Parathyroid adenoma (tissue), 2 donors: ENCODE results near the gene IGFBP6.

Experiments used
- H2AFZ ChIP-seq: fragments of 300-600 bp; sonication (generic); one replicate; pipeline ENCODE4 v1.7.0; 2017; ENCODE audit warnings: antibody characterized with exemption, mild to moderate bottlenecking
- H3K27ac ChIP-seq: fragments of 300-600 bp; sonication (generic); one replicate; pipeline ENCODE4 v1.7.0; 2017
- H3K27me3 ChIP-seq: fragments of 300-600 bp; sonication (generic); one replicate; pipeline ENCODE4 v1.7.0; 2017; ENCODE audit warnings: low read length; ENCODE audit not compliant: control insufficient read depth, insufficient read depth
- H3K36me3 ChIP-seq: fragments of 300-600 bp; sonication (generic); one replicate; pipeline ENCODE4 v1.7.0; 2017; ENCODE audit warnings: low read length; ENCODE audit not compliant: control insufficient read depth, insufficient read depth
- H3K4me1 ChIP-seq: fragments of 300-600 bp; sonication (generic); one replicate; pipeline ENCODE4 v1.7.0; 2017; ENCODE audit warnings: control low read depth
- H3K4me2 ChIP-seq: fragments of 300-600 bp; sonication (generic); one replicate; pipeline ENCODE4 v1.7.0; 2017; ENCODE audit warnings: low read length
- H3K4me3 ChIP-seq: fragments of 300-600 bp; sonication (generic); one replicate; pipeline ENCODE4 v1.7.0; 2017; ENCODE audit warnings: low read depth, low read length
- H3K79me2 ChIP-seq: fragments of 300-600 bp; sonication (generic); one replicate; pipeline ENCODE4 v1.7.0; 2017; ENCODE audit warnings: control low read depth
- H3K9ac ChIP-seq: fragments of 300-600 bp; sonication (generic); one replicate; pipeline ENCODE4 v1.7.0; 2017; ENCODE audit warnings: mild to moderate bottlenecking
- H3K9me3 ChIP-seq: fragments of 300-600 bp; sonication (generic); one replicate; pipeline ENCODE4 v1.7.0; 2017; ENCODE audit warnings: low read length; ENCODE audit not compliant: control insufficient read depth
- CTCF ChIP-seq: fragments of 300-600 bp; sonication (generic); IDR thresholded peaks from one replicate; pipeline ENCODE4 v1.7.0; 2017; ENCODE audit warnings: antibody characterized with exemption, mild to moderate bottlenecking
- donor health status: primary hyperparathyroidism.

IGFBP6 gene

GRCh38 chr12:53131844-53132243 is 34.4 kb downstream of the IGFBP6 start:
- Histone ChIP-seq H3K27ac (no peak overlapping the region), H3K4me1 (no peaks in the 10 kb centered on the region), H3K79me2 (no peaks in the 10 kb centered on the region), H3K4me3 (no peak overlapping the region), H3K4me2 (no peak overlapping the region), H3K9me3 (no peaks in the 10 kb centered on the region), H2AFZ (no peak overlapping the region), H3K9ac (no peak overlapping the region), H3K36me3 (no peaks in the 10 kb centered on the region), H3K27me3 (no peaks in the 10 kb centered on the region)
- no peak for TF ChIP-seq CTCF

GRCh38 chr12:53133722-53134121 is 36.3 kb downstream of the IGFBP6 start:
- H2AFZ ChIP-seq, result no peak overlapping the region
- TF ChIP-seq CTCF, result no peak

GRCh38 chr12:53143355-53143754 is 45.9 kb downstream of the IGFBP6 start:
- TF ChIP-seq CTCF, result no peak
- H3K27me3 ChIP-seq, result no peaks in the 10 kb centered on the region
- no peaks in the 10 kb centered on the region for H3K4me1 ChIP-seq
- H3K9ac ChIP-seq, result no peak overlapping the region
- H3K27ac ChIP-seq, result no peak overlapping the region
- H2AFZ ChIP-seq, result peak overlapping the region; percentile 19
- H3K4me2 ChIP-seq, result peak overlapping the region; percentile 22
- H3K9me3 ChIP-seq, result no peaks in the 10 kb centered on the region
- no peak overlapping the region for H3K4me3 ChIP-seq
- H3K79me2 ChIP-seq, result no peaks in the 10 kb centered on the region
- H3K36me3 ChIP-seq, result no peaks in the 10 kb centered on the region

More at GRCh38 chr12:53133722-53134121, 36.3 kb downstream of the IGFBP6 start:
- Histone ChIP-seq H3K79me2 (no peaks in the 10 kb centered on the region), H3K9me3 (no peaks in the 10 kb centered on the region), H3K9ac (no peak overlapping the region), H3K27me3 (no peaks in the 10 kb centered on the region), H3K4me1 (no peaks in the 10 kb centered on the region), H3K4me3 (no peak overlapping the region), H3K4me2 (no peak overlapping the region), H3K27ac (no peak overlapping the region), H3K36me3 (no peaks in the 10 kb centered on the region)

GRCh38 chr12:53145383-53146260 is 48.2 kb downstream of the IGFBP6 start:
- no peaks in the 10 kb centered on the region for H3K4me1 ChIP-seq
- TF ChIP-seq CTCF, result no peak
- H3K79me2 ChIP-seq, result no peaks in the 10 kb centered on the region
- H3K27ac ChIP-seq, result no peak overlapping the region
- no peak overlapping the region for H3K9ac ChIP-seq
- no peak overlapping the region for H3K4me3 ChIP-seq
- H2AFZ ChIP-seq, result peak overlapping the region; percentile 44
- no peaks in the 10 kb centered on the region for H3K9me3 ChIP-seq
- no peak overlapping the region for H3K4me2 ChIP-seq
- no peaks in the 10 kb centered on the region for H3K27me3 ChIP-seq
- H3K36me3 ChIP-seq, result no peaks in the 10 kb centered on the region

- Histone ChIP-seq H3K9me3 (no peaks in the 10 kb centered on the region), H3K4me3 (no peak overlapping the region), H3K9ac (no peak overlapping the region), H3K27ac (no peak overlapping the region), H3K4me2 (no peak overlapping the region), H3K4me1 (no peaks in the 10 kb centered on the region), H2AFZ (no peak overlapping the region), H3K27me3 (no peaks in the 10 kb centered on the region), H3K36me3 (no peaks in the 10 kb centered on the region), H3K79me2 (no peaks in the 10 kb centered on the region)
- TF ChIP-seq CTCF, result no peak
These were observed 49.7 kb downstream of the IGFBP6 start for GRCh38 chr12:53147181-53147580.
